Measurements from ENCODE around the gene SLC38A11. TPM values are rescaled to one million over a fixed set of nuclear protein-coding genes. Genes with fewer than 3 reads are reported as not detected.

The SLC38A11 gene
- total RNA-seq, 1 experiment from 2014 or later, result not detected

GRCh38 chr2:164896634-164897355 is 58.5 kb downstream of the SLC38A11 start:
- H3K27me3 ChIP-seq (replicated peaks; ENCODE audit: insufficient read depth, low read depth, low read length, poor library complexity), result no peaks in the 10 kb centered on the region
- TF ChIP-seq CTCF (conservative IDR thresholded peaks at IDR 0.05; ENCODE audit: low read depth, low read length) (no peak), EZH2 (IDR thresholded peaks at IDR 0.05; ENCODE audit: borderline replicate concordance, low read depth, low read length, poor library complexity, severe bottlenecking) (no peak)
- POLR2A ChIA-PET (ENCODE audit: low non-redundant PET), result no interaction called here
- CTCF ChIA-PET, result no interaction called here
- no peak overlapping the region for H3K27ac ChIP-seq (ENCODE audit: low read depth, low read length, poor library complexity, severe bottlenecking)
- H3K4me1 ChIP-seq (ENCODE audit: insufficient read depth, low read length, poor library complexity, severe bottlenecking), result peaks cover 24% of the 10 kb centered on the region
- BruUV-seq (replicated peaks), result no TSS peak
- no peak overlapping the region for H3K4me3 ChIP-seq (ENCODE audit: low read depth, low read length, poor library complexity, severe bottlenecking)
- peak; percentile 64 for DNase-seq (ENCODE audit: low spot score)
- no peaks in the 10 kb centered on the region for H3K9me3 ChIP-seq (ENCODE audit: low read depth, low read length, poor library complexity, severe bottlenecking)
- H3K36me3 ChIP-seq (ENCODE audit: insufficient read depth, low read length, poor library complexity, severe bottlenecking), result no peaks in the 10 kb centered on the region
- intact Hi-C loops (cut with micrococcal nuclease; ENCODE audit: unreplicated experiment), result loop anchor here (5.0 kb wide), 1 partner anchor 54 kb away; the partner anchor contains the start of gene COBLL1

GRCh38 chr2:164896226-164896625 is 59.1 kb downstream of the SLC38A11 start:
- Histone ChIP-seq H3K4me1 (ENCODE audit: insufficient read depth, low read length, poor library complexity, severe bottlenecking) (peaks cover 24% of the 10 kb centered on the region), H3K27ac (ENCODE audit: low read depth, low read length, poor library complexity, severe bottlenecking) (no peak overlapping the region), H3K27me3 (replicated peaks; ENCODE audit: insufficient read depth, low read depth, low read length, poor library complexity) (no peaks in the 10 kb centered on the region), H3K4me3 (ENCODE audit: low read depth, low read length, poor library complexity, severe bottlenecking) (no peak overlapping the region), H3K36me3 (ENCODE audit: insufficient read depth, low read length, poor library complexity, severe bottlenecking) (no peaks in the 10 kb centered on the region), H3K9me3 (ENCODE audit: low read depth, low read length, poor library complexity, severe bottlenecking) (no peaks in the 10 kb centered on the region)
- ChIA-PET POLR2A (ENCODE audit: low non-redundant PET) (no interaction called here), CTCF (no interaction called here)
- intact Hi-C loops (cut with micrococcal nuclease; ENCODE audit: unreplicated experiment), result loop anchor here (5.0 kb wide), 1 partner anchor 54 kb away; the partner anchor contains the start of gene COBLL1
- BruUV-seq (replicated peaks), result no TSS peak
- TF ChIP-seq EZH2 (IDR thresholded peaks at IDR 0.05; ENCODE audit: borderline replicate concordance, low read depth, low read length, poor library complexity, severe bottlenecking) (no peak), CTCF (conservative IDR thresholded peaks at IDR 0.05; ENCODE audit: low read depth, low read length) (no peak)
- no peak for DNase-seq (ENCODE audit: low spot score)

GRCh38 chr2:164891460-164891859 is 63.9 kb downstream of the SLC38A11 start:
- no TSS peak for BruUV-seq (replicated peaks)
- no peaks in the 10 kb centered on the region for H3K36me3 ChIP-seq (ENCODE audit: insufficient read depth, low read length, poor library complexity, severe bottlenecking)
- no peak overlapping the region for H3K27ac ChIP-seq (ENCODE audit: low read depth, low read length, poor library complexity, severe bottlenecking)
- no peaks in the 10 kb centered on the region for H3K27me3 ChIP-seq (replicated peaks; ENCODE audit: insufficient read depth, low read depth, low read length, poor library complexity)
- CTCF ChIA-PET, result no interaction called here
- H3K4me3 ChIP-seq (ENCODE audit: low read depth, low read length, poor library complexity, severe bottlenecking), result no peak overlapping the region
- no peak for TF ChIP-seq CTCF (conservative IDR thresholded peaks at IDR 0.05; ENCODE audit: low read depth, low read length)
- no peak for TF ChIP-seq EZH2 (IDR thresholded peaks at IDR 0.05; ENCODE audit: borderline replicate concordance, low read depth, low read length, poor library complexity, severe bottlenecking)
- no peak for DNase-seq (ENCODE audit: low spot score)
- POLR2A ChIA-PET (ENCODE audit: low non-redundant PET), result no interaction called here
- H3K4me1 ChIP-seq (ENCODE audit: insufficient read depth, low read length, poor library complexity, severe bottlenecking), result no peaks in the 10 kb centered on the region
- intact Hi-C loops (cut with micrococcal nuclease; ENCODE audit: unreplicated experiment), result no loop called here
- H3K9me3 ChIP-seq (ENCODE audit: low read depth, low read length, poor library complexity, severe bottlenecking), result no peaks in the 10 kb centered on the region

Data from A673 (cell line).